ENCODE measurements around the gene NTM.

- TF ChIP-seq EZH2 (IDR thresholded peaks at IDR 0.05; ENCODE audit: borderline replicate concordance, low read depth, low read length, poor library complexity, severe bottlenecking) (no peak), CTCF (conservative IDR thresholded peaks at IDR 0.05; ENCODE audit: low read depth, low read length) (no peak)
Measured at GRCh38 chr11:131447898-131448297, 77.5 kb downstream of the NTM start.
